HepG2 (cell line): ENCODE measurements around the gene CASP4. TPM values are rescaled to one million over a fixed set of nuclear protein-coding genes. Genes with fewer than 3 reads are reported as not detected.

Experiments used
- AHDC1 ChIP-seq: sonication (generic); formaldehyde crosslinking; IDR thresholded peaks from 2 replicates; pipeline ENCODE4 v1.5.1; 2020; ENCODE audit warnings: mild to moderate bottlenecking, missing genetic modification reagents, borderline replicate concordance
- ATF2 ChIP-seq: sonication (generic); formaldehyde crosslinking; IDR thresholded peaks from 2 replicates; pipeline ENCODE4 v1.4.0; 2020; ENCODE audit warnings: missing genetic modification reagents
- BCL6 ChIP-seq: IDR thresholded peaks from 2 replicates; pipeline ENCODE4 v1.6.1; 2016; ENCODE audit warnings: missing genetic modification reagents, missing compliant biosample characterization
- CERS6 ChIP-seq: sonication (generic); formaldehyde crosslinking; IDR thresholded peaks from 2 replicates; pipeline ENCODE4 v1.5.0; 2020; ENCODE audit warnings: missing genetic modification reagents
- EZH2 ChIP-seq: conservative IDR thresholded peaks from 2 replicates; pipeline ENCODE4 v1.6.1; 2012; ENCODE audit warnings: mild to moderate bottlenecking, low read depth, low read length, moderate library complexity
- FIP1L1 ChIP-seq: fragments of 200-400 bp; formaldehyde crosslinking; IDR thresholded peaks from 2 replicates; pipeline ENCODE4 v1.6.1; 2018; ENCODE audit warnings: low read depth, mild to moderate bottlenecking, low read length, moderate library complexity, borderline replicate concordance; ENCODE audit not compliant: insufficient read depth
- FOXO1 ChIP-seq: sonication (generic); formaldehyde crosslinking; IDR thresholded peaks from 2 replicates; pipeline ENCODE4 v1.4.0; 2020; ENCODE audit warnings: missing genetic modification reagents
- ONECUT2 ChIP-seq: sonication (generic); formaldehyde crosslinking; IDR thresholded peaks from 2 replicates; pipeline ENCODE4 v1.4.0; 2020; ENCODE audit warnings: missing genetic modification reagents
- PHF21A ChIP-seq: sonication (generic); formaldehyde crosslinking; IDR thresholded peaks from 2 replicates; pipeline ENCODE4 v1.5.0; 2020; ENCODE audit warnings: mild to moderate bottlenecking, missing genetic modification reagents
- RARA ChIP-seq: IDR thresholded peaks from 2 replicates; pipeline ENCODE4 v1.6.1; 2016; ENCODE audit warnings: missing genetic modification reagents, missing compliant biosample characterization
- RBM39 ChIP-seq: fragments of 200-400 bp; formaldehyde crosslinking; IDR thresholded peaks from one replicate; pipeline ENCODE4 v1.6.1; 2018; ENCODE audit warnings: antibody characterized with exemption, mild to moderate bottlenecking, low read depth, low read length; ENCODE audit not compliant: poor library complexity, severe bottlenecking
- TFE3 ChIP-seq: IDR thresholded peaks from 2 replicates; pipeline ENCODE4 v1.6.1; 2016
- TP53 ChIP-seq: sonication (generic); formaldehyde crosslinking; conservative IDR thresholded peaks from 2 replicates; pipeline ENCODE4 v1.4.0; 2020; ENCODE audit warnings: missing genetic modification reagents
- ZNF224 ChIP-seq: sonication (generic); formaldehyde crosslinking; IDR thresholded peaks from 2 replicates; pipeline ENCODE4 v1.5.0; 2020; ENCODE audit warnings: mild to moderate bottlenecking, missing genetic modification reagents
- ZNF234 ChIP-seq: sonication (generic); formaldehyde crosslinking; conservative IDR thresholded peaks from 2 replicates; pipeline ENCODE4 v1.5.1; 2020; ENCODE audit warnings: mild to moderate bottlenecking, missing genetic modification reagents
- ZNF235 ChIP-seq: sonication (generic); formaldehyde crosslinking; IDR thresholded peaks from 2 replicates; pipeline ENCODE4 v1.8.1; 2023; ENCODE audit warnings: mild to moderate bottlenecking, missing genetic modification reagents, borderline replicate concordance
- ZNF264 ChIP-seq: sonication (generic); formaldehyde crosslinking; IDR thresholded peaks from 2 replicates; pipeline ENCODE4 v1.4.0; 2020; ENCODE audit warnings: missing genetic modification reagents
- ZNF460 ChIP-seq: sonication (generic); formaldehyde crosslinking; IDR thresholded peaks from 2 replicates; pipeline ENCODE4 v1.5.1; 2020; ENCODE audit warnings: missing genetic modification reagents, mild to moderate bottlenecking, borderline replicate concordance
- ZNF496 ChIP-seq: sonication (generic); formaldehyde crosslinking; IDR thresholded peaks from 2 replicates; pipeline ENCODE4 v1.8.1; 2023; ENCODE audit warnings: mild to moderate bottlenecking, moderate library complexity, missing genetic modification reagents; ENCODE audit not compliant: insufficient replicate concordance
- ZNF562 ChIP-seq: sonication (generic); formaldehyde crosslinking; IDR thresholded peaks from 2 replicates; pipeline ENCODE4 v1.8.0; 2022; ENCODE audit warnings: missing genetic modification reagents, borderline replicate concordance
- ZNF564 ChIP-seq: sonication (generic); formaldehyde crosslinking; IDR thresholded peaks from 2 replicates; pipeline ENCODE4 v1.8.1; 2023; ENCODE audit warnings: mild to moderate bottlenecking, missing genetic modification reagents
- ZNF720 ChIP-seq: sonication (generic); formaldehyde crosslinking; IDR thresholded peaks from 2 replicates; pipeline ENCODE4 v1.4.0; 2020; ENCODE audit warnings: missing genetic modification reagents
- ZNF792 ChIP-seq: IDR thresholded peaks from 2 replicates; pipeline ENCODE4 v1.6.1; 2016
- polyA plus RNA-seq, 8 experiments: library from polyadenylated mRNA; depleted of rRNA in 3 of 8; stranded (reverse) in 7 of 8; unstranded in 1 of 8; fragments of >200 nt; fragmentation: Illumina TruSeq in 4 of 8; extraction: Trizol in 4 of 8; gene quantifications; 2 replicates each; pipeline versions ENCODE4 v1.2.1 to v1.2.3, GENCODE V29; 2011 to 2016; ENCODE audit warnings: low read depth in 4 of 8, missing spikeins in 1 of 8, mixed read lengths in 1 of 8; ENCODE audit not compliant: insufficient read depth in 1 of 8
- total RNA-seq, 5 experiments: library from RNA; depleted of rRNA; stranded (reverse); fragments of >200 nt; fragmentation: Illumina TruSeq; extraction: Trizol; gene quantifications; 2 replicates each; pipeline ENCODE4 v1.2.3, GENCODE V29; 2016; ENCODE audit warnings: low read depth in 1 of 5

CASP4 gene
- total and polyA plus RNA-seq, 2 of the 13 experiments (the other 11 are each of a cell fraction or from before 2014, with no cell fraction given): 56.4 to 69.8 TPM

GRCh38 chr11:104956528-104956927 is 11.8 kb downstream of the CASP4 start (continued):
- TF ChIP-seq ZNF720 (CRISPR knock-in tag) (no peak), RARA (0 out of 2 replicates have a peak, but pooled peaks have one; percentile 10), FIP1L1 (no peak), CERS6 (no peak), RBM39 (no peak), TFE3 (CRISPR knock-in tag) (no peak), PHF21A (CRISPR knock-in tag) (no peak), TP53 (CRISPR knock-in tag) (no peak), ATF2 (CRISPR knock-in tag) (peak; percentile 58; the same call in 1 of the 2 replicates), ZNF264 (CRISPR knock-in tag) (no peak), ZNF496 (CRISPR knock-in tag) (no peak), BCL6 (CRISPR knock-in tag) (peak; percentile 58; the same call in 1 of the 2 replicates), ZNF460 (CRISPR knock-in tag) (no peak), FOXO1 (CRISPR knock-in tag) (peak; percentile 57; the same call in 1 of the 2 replicates), ONECUT2 (CRISPR knock-in tag) (no peak), AHDC1 (CRISPR knock-in tag) (peak; percentile 50; the same call in 1 of the 2 replicates), EZH2 (no peak), ZNF564 (CRISPR knock-in tag) (no peak), ZNF792 (CRISPR knock-in tag) (no peak), ZNF234 (CRISPR knock-in tag) (no peak), ZNF235 (CRISPR knock-in tag) (no peak), ZNF562 (CRISPR knock-in tag) (no peak), ZNF224 (CRISPR knock-in tag) (no peak)
